ENCODE data around the gene RPS14.
"Not testable (repeated sequence)": the region's sequence is repeated elsewhere in the genome, so short reads cannot be mapped to it uniquely, and the experiment has no call there.

- TF ChIP-seq CTCF (conservative IDR thresholded peaks at IDR 0.05; ENCODE audit: low read depth, low read length); EZH2 (IDR thresholded peaks at IDR 0.05; ENCODE audit: low read length, unreplicated experiment): not testable (repeated sequence)
Measured at GRCh38 chr5:150476568-150476967, 27.0 kb upstream of the RPS14 start.

Data from PC-3 (cell line).